ENCODE data around the gene KIR3DL2.
"Not testable (repeated sequence)": the region's sequence is repeated elsewhere in the genome, so short reads cannot be mapped to it uniquely, and the experiment has no call there.

DNA sequence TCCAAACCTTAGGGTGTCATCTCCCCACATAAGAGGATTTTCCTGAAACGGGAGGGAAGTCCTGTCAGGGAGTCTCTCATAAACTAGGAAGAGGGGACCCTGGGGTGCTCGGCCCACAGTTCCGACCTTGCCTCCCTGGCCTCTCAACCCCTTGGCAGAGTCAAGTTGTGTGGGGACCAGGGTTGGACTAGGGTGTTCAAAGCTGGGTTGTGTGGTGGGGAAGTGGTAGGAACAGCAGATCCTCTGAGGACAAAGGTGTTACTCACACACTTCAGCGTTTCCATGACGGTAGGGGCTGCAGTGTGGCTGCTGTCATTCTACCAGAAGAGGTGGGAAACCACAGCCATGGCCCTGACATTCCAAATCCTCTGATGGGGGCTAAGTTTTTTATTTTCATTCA, 15.1 kb upstream of the KIR3DL2 start:
- TF ChIP-seq EP300 (conservative IDR thresholded peaks at IDR 0.05; ENCODE audit: poor library complexity, severe bottlenecking); EZH2 (IDR thresholded peaks at IDR 0.05; ENCODE audit: borderline replicate concordance, insufficient read depth, low read length, poor library complexity, severe bottlenecking); POLR2AphosphoS5 (IDR thresholded peaks at IDR 0.05); RAD21 (conservative IDR thresholded peaks at IDR 0.05); TAF1 (IDR thresholded peaks at IDR 0.05; ENCODE audit: low read depth); MXI1 (conservative IDR thresholded peaks at IDR 0.05; ENCODE audit: poor library complexity, severe bottlenecking): not testable (repeated sequence)
- TF ChIP-seq, protein P1, sequence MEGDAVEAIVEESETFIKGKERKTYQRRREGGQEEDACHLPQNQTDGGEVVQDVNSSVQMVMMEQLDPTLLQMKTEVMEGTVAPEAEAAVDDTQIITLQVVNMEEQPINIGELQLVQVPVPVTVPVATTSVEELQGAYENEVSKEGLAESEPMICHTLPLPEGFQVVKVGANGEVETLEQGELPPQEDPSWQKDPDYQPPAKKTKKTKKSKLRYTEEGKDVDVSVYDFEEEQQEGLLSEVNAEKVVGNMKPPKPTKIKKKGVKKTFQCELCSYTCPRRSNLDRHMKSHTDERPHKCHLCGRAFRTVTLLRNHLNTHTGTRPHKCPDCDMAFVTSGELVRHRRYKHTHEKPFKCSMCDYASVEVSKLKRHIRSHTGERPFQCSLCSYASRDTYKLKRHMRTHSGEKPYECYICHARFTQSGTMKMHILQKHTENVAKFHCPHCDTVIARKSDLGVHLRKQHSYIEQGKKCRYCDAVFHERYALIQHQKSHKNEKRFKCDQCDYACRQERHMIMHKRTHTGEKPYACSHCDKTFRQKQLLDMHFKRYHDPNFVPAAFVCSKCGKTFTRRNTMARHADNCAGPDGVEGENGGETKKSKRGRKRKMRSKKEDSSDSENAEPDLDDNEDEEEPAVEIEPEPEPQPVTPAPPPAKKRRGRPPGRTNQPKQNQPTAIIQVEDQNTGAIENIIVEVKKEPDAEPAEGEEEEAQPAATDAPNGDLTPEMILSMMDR (IDR thresholded peaks at IDR 0.05; ENCODE audit: poor library complexity, severe bottlenecking): not testable (repeated sequence)

Data from neural cell (in vitro differentiated cells).